Activated T-cell treated with anti-CD3 and anti-CD28 coated beads for 4 hours (primary cell): ENCODE measurements around the gene TPGS1.
"Not testable (repeated sequence)": the region's sequence is repeated elsewhere in the genome, so short reads cannot be mapped to it uniquely, and the experiment has no call there.

Source experiments
- DNase-seq: peaks from one replicate; pipeline ENCODE4 v3.0.0-alpha.2; 2020

TPGS1 gene

GRCh38 chr19:478236-478903 lies 28.9 kb upstream of the TPGS1 start:
- DNase-seq = no peak

GRCh38 chr19:478976-479375 lies 28.3 kb upstream of the TPGS1 start:
- no peak for DNase-seq

- DNase-seq = peak; percentile 39
Observed at GRCh38 chr19:480016-480855, 27.1 kb upstream of the TPGS1 start.

GRCh38 chr19:481100-481499 lies 26.2 kb upstream of the TPGS1 start:
- DNase-seq = not testable (repeated sequence)

GRCh38 chr19:482186-483041 lies 24.9 kb upstream of the TPGS1 start:
- DNase-seq = no peak

GRCh38 chr19:483332-484072 lies 23.8 kb upstream of the TPGS1 start:
- no peak for DNase-seq

- DNase-seq = no peak
Observed at GRCh38 chr19:484494-484893, 22.8 kb upstream of the TPGS1 start.

GRCh38 chr19:485077-485476 lies 22.2 kb upstream of the TPGS1 start:
- no peak for DNase-seq

- DNase-seq = no peak
Observed at GRCh38 chr19:485583-486236, 21.6 kb upstream of the TPGS1 start.

- peak; percentile 91 for DNase-seq
Observed at GRCh38 chr19:488505-489417, 18.5 kb upstream of the TPGS1 start.

GRCh38 chr19:489418-490196 lies 17.7 kb upstream of the TPGS1 start:
- no peak for DNase-seq

GRCh38 chr19:491146-491741 lies 16.1 kb upstream of the TPGS1 start:
- DNase-seq = no peak

- no peak for DNase-seq
Observed at GRCh38 chr19:492091-492531, 15.2 kb upstream of the TPGS1 start.

GRCh38 chr19:493391-494170 lies 13.7 kb upstream of the TPGS1 start:
- no peak for DNase-seq

- DNase-seq = no peak
Observed at GRCh38 chr19:494171-495080, 12.9 kb upstream of the TPGS1 start.

GRCh38 chr19:495081-495401 lies 12.3 kb upstream of the TPGS1 start:
- DNase-seq = no peak

- DNase-seq = no peak
Observed at GRCh38 chr19:495402-496111, 11.7 kb upstream of the TPGS1 start.
